ENCODE results near the gene AJM1. TPM values are rescaled to one million over a fixed set of nuclear protein-coding genes. Genes with fewer than 3 reads are reported as not detected.
"Not testable (repeated sequence)": the region's sequence is repeated elsewhere in the genome, so short reads cannot be mapped to it uniquely, and the experiment has no call there.

Gene AJM1
- polyA plus RNA-seq, 3 donors = 0.10 to 2.0 (median 0.18) TPM

DNA sequence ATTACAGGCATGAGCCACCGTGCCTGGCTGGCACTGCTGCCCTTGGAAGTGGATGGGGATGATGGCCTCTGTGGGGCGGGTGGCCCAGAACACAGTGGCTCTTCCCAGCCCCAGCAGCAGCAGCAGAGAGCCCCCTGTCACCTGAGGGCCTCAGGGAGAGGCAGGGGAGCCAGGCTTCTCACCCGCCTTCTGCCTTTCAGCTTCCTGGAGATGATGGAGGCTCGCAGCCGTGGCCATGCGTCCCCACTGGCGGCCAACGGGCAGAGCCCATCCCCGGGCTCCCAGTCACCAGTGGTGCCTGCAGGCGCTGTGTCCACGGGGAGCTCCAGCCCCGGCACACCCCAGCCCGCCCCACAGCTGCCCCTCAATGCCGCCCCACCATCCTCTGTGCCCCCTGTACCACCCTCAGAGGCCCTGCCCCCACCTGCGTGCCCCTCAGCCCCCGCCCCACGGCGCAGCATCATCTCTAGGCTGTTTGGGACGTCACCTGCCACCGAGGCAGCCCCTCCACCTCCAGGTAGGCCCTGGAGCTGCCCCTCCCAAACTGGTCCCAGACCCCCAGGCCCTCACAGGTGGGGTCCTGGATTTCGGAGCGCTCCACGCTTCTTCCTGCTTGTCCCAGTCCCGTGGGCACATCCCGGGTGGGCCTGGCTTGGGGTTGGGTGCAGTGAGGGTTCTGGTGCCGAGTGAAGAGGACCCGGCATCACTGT, 5.0 kb upstream of the AJM1 start:
- no peak overlapping the region for H3K27ac Mint-ChIP-seq
- peaks cover 0 to 6% (median 3%) of the 10 kb centered on the region in 3 donors for H3K27me3 Mint-ChIP-seq (ENCODE audit: low read depth in 3 of 3)
- H3K4me1 Mint-ChIP-seq = peaks cover 3% of the 10 kb centered on the region
- Histone ChIP-seq H3K4me1 (ENCODE audit: control insufficient read depth in 1 of 2, insufficient read depth in 2 of 2, low read length in 2 of 2) (peaks cover 4 to 7% of the 10 kb centered on the region in 2 donors), H3K9me3 (replicated peaks in 1 of 2; ENCODE audit: control insufficient read depth in 1 of 2, insufficient read depth in 1 of 2, low read length in 2 of 2) (no peaks in the 10 kb centered on the region), H3K4me3 (replicated peaks in 1 of 3; ENCODE audit: low read depth in 2 of 3, low read length in 3 of 3) (no peak overlapping the region), H2AFZ (ENCODE audit: insufficient read depth, low read depth, low read length, poor library complexity, severe bottlenecking) (no peak overlapping the region), H3K27me3 (ENCODE audit: control insufficient read depth in 2 of 2, insufficient read depth in 2 of 2, low read length in 2 of 2) (peaks cover 0 to under 1% of the 10 kb centered on the region in 2 donors), H3K4me2 (replicated peaks; ENCODE audit: extremely low read depth, low read length, poor library complexity, severe bottlenecking) (no peak overlapping the region), H3K79me2 (ENCODE audit: insufficient read depth, low read length) (no peaks in the 10 kb centered on the region), H4K20me1 (ENCODE audit: insufficient read depth, low read length) (no peaks in the 10 kb centered on the region), H3K36me3 (replicated peaks in 1 of 2; ENCODE audit: control insufficient read depth in 1 of 2, insufficient read depth in 2 of 2, low read length in 2 of 2) (peaks cover 39 to 50% of the 10 kb centered on the region in 2 donors), H3K27ac (ENCODE audit: low read depth in 1 of 2, low read length in 2 of 2) (no peak overlapping the region), H3K9ac (ENCODE audit: insufficient read depth, low read length, poor library complexity, severe bottlenecking) (no peak overlapping the region)
- no peak overlapping the region for H3K4me3 Mint-ChIP-seq
- peaks cover 0 to 3% (median 0%) of the 10 kb centered on the region in 7 donors for H3K9me3 Mint-ChIP-seq
- TF ChIP-seq, protein P1, sequence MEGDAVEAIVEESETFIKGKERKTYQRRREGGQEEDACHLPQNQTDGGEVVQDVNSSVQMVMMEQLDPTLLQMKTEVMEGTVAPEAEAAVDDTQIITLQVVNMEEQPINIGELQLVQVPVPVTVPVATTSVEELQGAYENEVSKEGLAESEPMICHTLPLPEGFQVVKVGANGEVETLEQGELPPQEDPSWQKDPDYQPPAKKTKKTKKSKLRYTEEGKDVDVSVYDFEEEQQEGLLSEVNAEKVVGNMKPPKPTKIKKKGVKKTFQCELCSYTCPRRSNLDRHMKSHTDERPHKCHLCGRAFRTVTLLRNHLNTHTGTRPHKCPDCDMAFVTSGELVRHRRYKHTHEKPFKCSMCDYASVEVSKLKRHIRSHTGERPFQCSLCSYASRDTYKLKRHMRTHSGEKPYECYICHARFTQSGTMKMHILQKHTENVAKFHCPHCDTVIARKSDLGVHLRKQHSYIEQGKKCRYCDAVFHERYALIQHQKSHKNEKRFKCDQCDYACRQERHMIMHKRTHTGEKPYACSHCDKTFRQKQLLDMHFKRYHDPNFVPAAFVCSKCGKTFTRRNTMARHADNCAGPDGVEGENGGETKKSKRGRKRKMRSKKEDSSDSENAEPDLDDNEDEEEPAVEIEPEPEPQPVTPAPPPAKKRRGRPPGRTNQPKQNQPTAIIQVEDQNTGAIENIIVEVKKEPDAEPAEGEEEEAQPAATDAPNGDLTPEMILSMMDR (IDR thresholded peaks at IDR 0.05) = no peak
- WGBS (ENCODE audit: insufficient coverage) = 99% methylated on average over 19 of the region's 27 CpGs
- peaks cover 26 to 63% of the 10 kb centered on the region in 2 donors for H3K36me3 Mint-ChIP-seq
- intact Hi-C loops (cut with micrococcal nuclease) = no loop called here
- DNase-seq = no peak

DNA sequence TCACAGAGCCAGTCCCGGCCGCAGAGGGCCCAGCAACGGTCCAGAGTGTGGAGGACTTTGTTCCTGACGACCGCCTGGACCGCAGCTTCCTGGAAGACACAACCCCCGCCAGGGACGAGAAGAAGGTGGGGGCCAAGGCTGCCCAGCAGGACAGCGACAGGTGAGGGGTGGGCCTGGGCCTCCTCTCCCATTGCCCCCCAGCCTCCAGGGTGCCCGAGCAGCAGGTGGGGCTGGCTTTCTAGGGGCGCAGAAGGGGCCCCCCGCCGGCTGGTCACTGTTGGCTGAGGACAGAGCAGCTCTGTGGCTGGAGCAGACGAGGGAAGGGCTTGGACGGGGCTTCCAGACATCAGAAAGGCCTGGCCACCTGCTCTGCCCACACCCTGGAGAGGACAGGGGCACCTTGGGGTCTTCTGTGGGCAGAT, 4.4 kb upstream of the AJM1 start:
- H3K4me1 Mint-ChIP-seq; intact Hi-C loops (cut with micrococcal nuclease); DNase-seq; H3K27ac ChIP-seq (ENCODE audit: low read depth in 1 of 2, low read length in 2 of 2); H3K27ac Mint-ChIP-seq; H3K4me3 Mint-ChIP-seq; H4K20me1 ChIP-seq (ENCODE audit: insufficient read depth, low read length); H3K9me3 Mint-ChIP-seq; H3K9me3 ChIP-seq (replicated peaks in 1 of 2; ENCODE audit: control insufficient read depth in 1 of 2, insufficient read depth in 1 of 2, low read length in 2 of 2); H3K4me2 ChIP-seq (replicated peaks; ENCODE audit: extremely low read depth, low read length, poor library complexity, severe bottlenecking); H2AFZ ChIP-seq (ENCODE audit: insufficient read depth, low read depth, low read length, poor library complexity, severe bottlenecking); H3K27me3 Mint-ChIP-seq (ENCODE audit: low read depth in 3 of 3); H3K27me3 ChIP-seq (ENCODE audit: control insufficient read depth in 2 of 2, insufficient read depth in 2 of 2, low read length in 2 of 2); H3K4me3 ChIP-seq (replicated peaks in 1 of 3; ENCODE audit: low read depth in 2 of 3, low read length in 3 of 3); H3K9ac ChIP-seq (ENCODE audit: insufficient read depth, low read length, poor library complexity, severe bottlenecking); H3K79me2 ChIP-seq (ENCODE audit: insufficient read depth, low read length): not testable (repeated sequence)
- peaks cover 8 to 12% of the 10 kb centered on the region in 2 donors for H3K4me1 ChIP-seq (ENCODE audit: control insufficient read depth in 1 of 2, insufficient read depth in 2 of 2, low read length in 2 of 2)
- WGBS (ENCODE audit: insufficient coverage) = 98% methylated on average over 9 of the region's 15 CpGs
- H3K36me3 Mint-ChIP-seq = peaks cover 22 to 58% of the 10 kb centered on the region in 2 donors
- H3K36me3 ChIP-seq (replicated peaks in 1 of 2; ENCODE audit: control insufficient read depth in 1 of 2, insufficient read depth in 2 of 2, low read length in 2 of 2) = peaks cover 33 to 45% of the 10 kb centered on the region in 2 donors
